HG02943 (cell line): ENCODE data around the gene ROBO1.

Experiments used
- ATAC-seq: cut with Tn5 transposase; IDR thresholded peaks from one replicate; pipeline ENCODE4 v1.9.1; 2021; ENCODE audit warnings: mild to moderate bottlenecking, low read depth, moderate library complexity; ENCODE audit not compliant: unreplicated experiment

The ROBO1 gene

DNA sequence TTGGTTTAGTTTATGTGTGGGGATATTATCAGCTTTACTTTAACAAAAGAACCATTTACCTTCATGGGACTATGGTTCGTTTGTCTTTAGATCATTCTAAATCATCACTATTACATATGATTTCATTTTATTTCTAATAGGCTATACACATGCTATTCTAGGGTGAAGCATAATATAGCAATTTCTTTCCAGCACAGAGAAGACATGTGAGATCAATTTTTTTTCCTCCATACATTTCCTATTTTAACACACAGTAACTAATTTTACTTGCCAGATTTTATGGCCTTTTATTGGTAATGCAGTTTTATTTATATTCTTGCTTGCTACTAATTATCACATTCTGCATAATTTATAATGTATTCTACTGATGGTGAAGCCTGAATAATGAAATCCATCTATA, 287.1 kb downstream of the ROBO1 start:
- no peak for ATAC-seq

DNA sequence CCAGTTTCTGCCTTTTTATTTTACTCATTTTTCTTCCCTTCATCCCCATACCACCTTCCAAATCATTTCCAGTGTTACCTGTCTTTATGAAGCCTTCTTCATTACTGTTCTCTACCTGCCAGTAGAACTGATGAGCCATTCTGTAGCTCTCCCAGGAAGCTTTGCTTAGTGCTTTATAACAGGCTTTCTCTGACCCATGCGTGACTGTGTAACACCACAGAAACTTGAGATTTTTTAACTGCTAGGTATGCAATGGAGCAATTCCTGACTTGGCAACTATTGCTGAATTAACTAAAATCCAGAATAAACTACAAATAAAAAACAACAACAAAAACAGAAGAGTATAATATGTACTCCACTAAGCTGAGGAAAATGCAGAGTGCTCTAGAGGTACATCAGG, 289.2 kb downstream of the ROBO1 start:
- no peak for ATAC-seq

DNA sequence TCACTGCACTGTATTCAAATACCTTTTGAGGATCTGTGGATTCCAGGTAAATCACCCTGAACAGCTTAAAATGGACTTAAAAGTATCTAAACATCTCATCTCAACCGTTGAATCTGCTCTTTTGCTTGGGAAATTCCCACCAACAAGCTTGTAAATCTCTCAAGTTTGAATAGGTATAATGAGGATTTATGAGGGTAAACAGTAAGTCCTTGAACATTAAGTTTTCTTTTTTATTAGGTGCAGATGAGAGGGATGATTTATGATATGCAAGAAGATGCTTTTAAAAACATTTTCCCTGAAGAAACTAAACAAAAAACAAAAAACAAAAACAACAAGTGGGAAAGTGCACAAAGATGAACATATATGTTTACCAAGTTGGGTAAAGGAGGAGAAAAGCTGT, 290.6 kb downstream of the ROBO1 start:
- no peak for ATAC-seq

DNA sequence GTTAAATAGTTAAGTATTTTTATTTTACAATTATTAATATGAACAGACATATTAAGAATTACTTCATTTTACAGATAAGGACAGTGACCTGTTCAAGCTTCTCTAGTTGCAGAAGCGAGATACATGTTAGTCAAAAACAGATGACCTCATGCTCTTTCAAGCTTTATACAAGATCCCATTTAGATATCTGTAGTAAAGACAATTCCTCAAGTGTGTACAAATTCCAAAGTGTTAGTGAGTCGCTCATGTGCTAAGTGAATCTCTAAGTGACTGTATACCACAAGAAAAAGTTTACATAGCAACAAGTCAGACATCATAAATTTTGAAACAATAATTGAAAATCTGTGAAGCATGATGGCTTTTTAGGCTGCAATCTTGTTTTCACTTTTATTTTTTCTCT, 293.8 kb downstream of the ROBO1 start:
- ATAC-seq = no peak

DNA sequence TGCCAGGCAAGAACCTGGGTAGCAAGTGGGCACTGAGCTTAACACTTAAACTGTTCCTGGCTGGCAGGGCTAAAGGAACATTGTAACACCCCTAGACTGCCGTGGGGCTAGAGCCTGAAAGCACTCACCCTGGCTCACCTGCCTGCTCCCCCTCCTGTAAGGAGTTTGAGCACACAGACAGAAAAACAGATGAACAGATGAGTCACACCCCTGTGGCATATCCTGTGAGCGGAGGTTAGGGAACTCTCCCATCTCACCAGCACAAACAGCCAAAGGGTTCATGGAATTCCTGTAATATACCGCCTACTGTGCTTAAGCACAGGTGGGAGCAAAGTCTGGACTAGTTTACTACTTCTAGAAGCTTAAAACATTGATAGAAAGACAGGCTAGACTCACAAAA, 300.1 kb downstream of the ROBO1 start:
- no peak for ATAC-seq

DNA sequence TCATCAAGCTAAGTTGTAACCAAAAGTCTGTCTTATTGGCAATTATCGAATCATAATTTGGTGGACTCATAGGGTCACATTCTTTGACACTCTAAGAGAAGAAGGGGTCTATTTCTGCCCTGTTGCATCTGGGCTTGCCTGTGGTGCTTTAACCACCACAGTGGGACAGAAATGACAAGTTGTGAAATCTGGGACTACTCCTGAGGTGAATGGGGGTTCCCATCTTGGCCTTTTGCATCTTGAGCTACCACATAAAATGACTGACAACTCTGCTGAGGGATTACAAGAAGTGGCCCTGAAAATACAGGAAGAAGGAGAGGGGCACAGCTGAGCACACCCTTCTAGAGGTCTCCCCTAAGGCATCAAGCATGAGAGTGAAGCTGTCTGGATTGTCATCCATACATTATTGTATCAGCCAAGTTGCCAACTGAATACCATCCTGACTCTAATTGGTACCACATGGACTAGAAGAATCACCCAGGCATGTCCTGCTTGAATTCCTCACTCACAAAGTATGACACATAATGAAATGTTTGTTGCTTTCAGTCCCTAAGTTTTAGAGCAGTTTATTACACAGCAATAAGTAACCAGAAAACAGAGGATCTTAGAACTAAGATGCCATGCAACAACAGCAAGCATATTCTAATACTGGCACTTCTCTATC, 306.5 kb downstream of the ROBO1 start:
- no peak for ATAC-seq

DNA sequence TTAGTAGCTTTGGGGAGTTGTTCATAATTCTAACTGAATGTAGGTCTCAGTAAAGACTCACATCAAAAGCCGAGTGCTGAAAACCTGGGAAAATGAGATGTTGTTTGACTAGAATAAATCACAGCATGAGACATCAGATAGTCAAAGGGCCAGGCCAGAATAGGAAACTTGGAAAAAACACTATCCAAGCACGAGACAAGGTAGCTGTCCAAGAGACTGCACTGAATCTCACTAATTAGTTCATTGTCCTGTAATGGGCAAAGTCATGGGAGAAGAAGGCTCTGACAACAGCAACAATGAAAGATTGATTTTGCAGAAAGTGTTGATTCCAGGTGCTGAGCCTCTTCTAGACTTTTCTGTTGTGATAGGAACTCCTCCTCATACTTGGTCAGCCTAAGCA, 314.2 kb downstream of the ROBO1 start:
- no peak for ATAC-seq

DNA sequence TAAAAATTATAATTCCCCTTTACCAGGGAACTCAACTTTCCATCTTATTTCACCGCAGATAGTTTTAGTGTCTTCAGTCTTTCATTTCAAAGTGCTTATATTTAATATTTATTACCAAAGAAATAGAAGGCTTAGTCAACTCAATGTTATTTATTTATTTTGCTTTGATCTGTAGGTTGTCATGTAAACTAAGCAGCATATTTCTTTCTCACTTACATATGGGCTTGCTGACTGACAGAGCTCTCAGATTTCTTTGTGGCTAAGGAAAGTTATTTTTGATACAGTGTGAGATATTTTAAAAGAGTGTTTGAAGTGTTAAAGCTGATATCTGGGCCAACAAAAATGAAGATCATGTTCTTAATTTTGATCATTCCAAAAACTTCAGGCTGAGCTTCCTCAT, 331.4 kb downstream of the ROBO1 start:
- ATAC-seq = no peak

DNA sequence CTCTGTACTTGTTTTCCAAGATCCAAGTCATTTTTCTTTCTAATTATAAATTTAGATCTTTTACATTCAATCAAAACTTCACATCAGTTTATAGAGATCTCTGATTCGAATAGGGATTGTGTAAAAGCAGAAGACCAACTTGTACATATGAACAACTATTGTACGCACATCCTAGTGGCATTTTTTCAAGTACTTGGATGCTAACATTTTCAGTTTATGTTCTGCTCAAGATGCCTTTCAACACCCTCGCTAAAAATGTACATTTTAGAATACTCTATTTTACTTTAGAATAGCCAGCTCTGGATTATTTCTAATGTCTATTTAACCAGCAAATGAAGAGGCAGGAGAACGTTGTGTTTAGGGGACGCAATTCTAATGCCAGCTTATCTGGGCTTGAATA, 340.7 kb downstream of the ROBO1 start:
- ATAC-seq = no peak

DNA sequence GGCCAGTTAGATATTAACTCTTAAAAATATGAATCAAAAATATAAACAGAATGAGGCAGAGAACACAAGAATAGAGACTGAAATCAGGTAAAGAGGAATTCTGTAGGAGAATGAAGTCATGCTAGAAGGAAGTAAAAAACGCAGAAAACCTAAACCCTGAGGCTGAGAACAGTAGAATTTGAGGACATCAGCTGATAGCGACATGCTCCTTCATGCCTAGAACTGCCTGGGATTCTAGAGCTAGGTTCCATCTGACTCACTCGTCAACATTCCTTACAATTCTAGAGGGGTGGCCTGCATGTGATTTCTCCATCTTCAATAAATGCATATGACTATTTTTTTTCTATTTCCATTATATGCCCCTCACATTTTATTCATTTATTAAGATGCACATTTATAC, 343.0 kb downstream of the ROBO1 start:
- ATAC-seq = no peak

DNA sequence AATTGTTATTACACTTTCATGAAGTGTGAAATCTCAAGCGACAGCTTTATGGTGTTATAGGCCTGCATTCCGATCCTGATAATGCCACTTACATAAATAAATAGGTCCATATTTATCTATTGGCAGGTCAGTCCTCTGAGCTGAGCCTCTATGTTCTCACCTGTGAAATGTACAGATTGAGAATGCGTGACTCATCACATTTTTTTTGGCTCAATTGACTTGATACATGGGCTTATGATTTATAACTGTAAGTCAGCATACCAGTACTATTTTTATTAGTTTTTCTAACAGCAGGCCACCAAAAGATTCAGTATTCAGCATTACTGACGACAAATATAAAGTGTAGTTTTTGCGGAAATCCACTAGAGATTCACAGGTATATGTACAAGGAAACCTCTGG, 344.4 kb downstream of the ROBO1 start:
- no peak for ATAC-seq

DNA sequence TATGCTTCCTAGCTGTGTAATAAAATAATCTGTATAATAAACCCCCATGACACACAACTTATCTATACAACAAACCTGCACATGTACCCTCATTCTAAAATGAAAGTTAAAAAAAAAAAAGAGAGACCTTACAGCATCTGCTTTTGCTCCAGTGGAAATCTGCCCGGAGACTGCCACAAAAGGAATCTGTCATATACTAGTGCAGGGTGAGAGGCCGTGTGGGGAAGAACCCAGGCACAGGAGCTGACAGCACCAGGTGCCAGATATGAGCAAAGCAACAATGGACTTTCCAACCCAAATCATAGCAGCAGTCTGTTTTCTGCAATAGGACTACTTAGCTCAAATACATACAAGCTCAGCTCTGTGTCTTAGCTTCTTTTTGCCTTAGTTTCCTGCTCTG, 346.5 kb downstream of the ROBO1 start:
- no peak for ATAC-seq

DNA sequence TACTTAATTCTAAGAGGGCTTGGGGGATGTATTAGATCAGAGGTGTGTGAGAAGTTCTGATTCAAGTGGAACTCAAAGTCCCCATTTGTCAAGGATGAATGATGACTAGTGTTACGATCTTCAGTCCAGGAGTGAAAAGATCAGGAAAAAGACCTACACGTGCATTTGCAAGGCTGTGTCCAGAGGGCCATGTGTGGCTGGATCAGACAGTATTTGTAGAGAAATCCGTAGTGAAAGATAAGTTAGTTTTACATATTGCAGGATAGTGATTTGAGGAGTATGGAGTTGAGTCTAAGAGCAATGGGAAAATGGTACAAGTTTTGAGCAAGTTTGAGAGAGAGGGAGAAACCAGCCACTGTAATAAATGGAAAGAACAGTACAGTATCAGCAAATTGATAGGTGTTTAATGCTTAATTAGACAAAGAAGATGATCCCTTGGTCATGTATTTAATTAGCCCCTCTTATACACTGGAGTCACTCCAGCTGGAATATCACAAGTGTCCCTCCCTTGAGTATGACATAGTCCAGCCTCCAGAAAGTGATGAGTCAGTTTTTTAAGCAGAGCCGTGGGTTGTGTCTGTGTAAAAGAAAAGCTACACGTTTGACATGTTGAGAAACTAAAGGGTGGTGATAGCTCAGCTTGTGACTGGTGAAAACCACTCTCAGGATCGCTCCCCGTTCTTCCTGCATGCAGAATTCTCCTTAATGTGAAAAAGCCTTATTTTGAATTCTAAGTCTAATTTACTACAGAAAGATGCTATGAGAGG, 348.8 kb downstream of the ROBO1 start:
- no peak for ATAC-seq

DNA sequence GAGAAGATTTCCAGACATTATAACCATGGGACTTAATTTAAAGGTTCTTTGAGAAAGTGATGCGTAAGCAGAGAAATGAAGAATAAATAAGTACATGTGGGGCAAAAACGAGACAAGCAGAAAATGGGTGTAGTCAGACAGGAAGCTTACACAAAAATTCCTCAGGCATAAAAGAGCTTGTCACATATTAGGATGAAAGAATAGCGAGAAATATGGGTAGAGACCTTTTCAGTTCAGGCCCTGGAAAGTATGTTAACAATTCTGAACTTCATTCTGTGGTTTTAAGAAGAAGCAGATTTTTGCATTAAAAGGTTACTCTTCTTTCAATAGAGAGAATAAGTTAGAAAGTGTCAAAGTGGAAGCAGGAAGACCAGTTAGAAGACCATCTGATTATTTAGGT, 352.4 kb downstream of the ROBO1 start:
- no peak for ATAC-seq

DNA sequence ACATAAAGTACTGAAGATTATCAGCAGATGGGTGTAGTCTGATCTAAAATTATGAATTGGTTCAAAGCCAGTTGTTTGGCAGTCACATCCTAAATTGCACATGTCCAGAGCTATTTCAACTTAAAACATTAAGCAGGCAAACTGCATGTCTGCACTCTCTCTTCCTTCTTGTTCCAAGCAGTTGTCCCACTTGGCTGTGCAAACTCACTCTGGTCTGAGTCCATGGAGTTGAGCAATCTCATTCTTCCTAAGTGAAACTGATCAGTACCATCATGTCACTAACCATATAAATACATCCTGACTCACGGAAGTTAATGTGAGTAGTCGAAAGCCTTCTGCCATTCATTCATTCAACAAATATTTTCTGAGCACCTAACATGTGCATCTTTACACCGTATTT, 353.0 kb downstream of the ROBO1 start:
- no peak for ATAC-seq

DNA sequence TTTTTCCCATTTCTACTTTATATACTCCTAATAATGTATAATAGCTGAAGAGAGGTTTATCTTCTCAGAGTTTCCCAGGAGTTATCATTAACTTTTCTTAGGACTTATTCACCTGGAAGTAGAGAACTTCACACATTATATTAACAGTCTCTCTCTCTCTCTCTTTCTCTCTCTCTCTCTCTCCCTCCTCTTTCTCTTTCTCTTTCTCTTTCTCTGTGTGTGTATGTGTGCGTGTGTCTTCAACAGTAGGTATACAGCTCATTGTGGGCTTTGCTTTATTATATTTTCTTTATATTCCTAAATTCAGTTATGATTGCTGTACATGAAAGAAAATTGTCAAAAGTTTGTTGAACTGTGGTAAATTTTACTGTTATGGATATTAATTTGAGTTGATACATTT, 353.8 kb downstream of the ROBO1 start:
- no peak for ATAC-seq

DNA sequence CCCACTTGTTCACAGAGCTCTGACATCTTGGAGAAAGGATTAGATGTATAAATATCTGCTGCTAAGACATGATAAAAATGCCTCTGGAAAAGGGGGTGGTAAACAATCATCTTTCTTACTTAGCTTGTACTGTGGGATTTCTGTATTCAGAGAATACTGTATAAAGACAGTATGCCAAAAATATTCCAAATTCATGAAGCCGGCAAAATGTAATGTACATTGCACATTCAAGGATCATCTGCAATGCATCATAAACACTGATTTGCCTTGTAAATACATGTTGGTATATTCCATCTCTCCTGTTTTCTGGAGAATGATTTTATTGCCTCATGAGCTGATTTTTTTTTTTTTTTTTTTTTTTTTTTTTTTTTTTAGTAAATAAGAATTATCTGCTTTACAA, 355.3 kb downstream of the ROBO1 start:
- no peak for ATAC-seq

DNA sequence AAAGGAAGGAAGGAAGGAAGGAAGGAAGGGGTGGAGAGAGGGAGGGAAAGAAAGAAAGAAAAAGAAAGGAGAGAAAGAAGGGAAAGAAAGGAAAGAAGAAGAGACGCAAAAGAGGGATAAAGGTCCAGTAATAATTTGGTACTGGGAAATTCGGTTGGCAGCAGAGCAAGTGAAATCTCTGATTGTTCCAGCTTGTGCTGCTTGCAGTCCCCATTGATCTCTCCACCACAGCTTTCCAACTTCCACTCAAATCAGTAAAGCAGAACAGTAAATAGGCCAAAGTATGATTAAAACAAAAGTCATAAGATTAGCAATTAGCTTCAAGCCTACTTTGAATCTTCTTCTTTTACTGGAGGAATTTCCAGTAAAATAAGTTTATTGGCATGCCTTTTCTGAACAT, 357.2 kb downstream of the ROBO1 start:
- ATAC-seq = no peak

DNA sequence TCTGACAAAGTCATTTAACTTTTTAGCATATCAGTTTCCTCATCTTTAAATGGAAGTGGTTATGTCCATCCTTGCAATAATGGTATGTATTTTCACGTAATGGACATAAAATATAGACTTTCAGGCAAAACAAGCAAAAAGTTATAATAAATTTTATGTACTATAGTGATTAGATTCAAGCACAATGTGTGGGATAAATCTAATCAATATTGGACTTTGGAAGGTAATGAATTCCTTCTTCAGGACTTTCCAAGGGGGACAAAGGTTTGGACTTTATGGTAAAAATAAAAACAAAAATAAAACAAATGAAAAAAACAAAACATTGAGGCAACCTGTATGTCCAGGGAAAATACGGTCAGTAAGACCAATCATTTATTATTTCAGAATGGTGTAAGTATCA, 357.7 kb downstream of the ROBO1 start:
- no peak for ATAC-seq

DNA sequence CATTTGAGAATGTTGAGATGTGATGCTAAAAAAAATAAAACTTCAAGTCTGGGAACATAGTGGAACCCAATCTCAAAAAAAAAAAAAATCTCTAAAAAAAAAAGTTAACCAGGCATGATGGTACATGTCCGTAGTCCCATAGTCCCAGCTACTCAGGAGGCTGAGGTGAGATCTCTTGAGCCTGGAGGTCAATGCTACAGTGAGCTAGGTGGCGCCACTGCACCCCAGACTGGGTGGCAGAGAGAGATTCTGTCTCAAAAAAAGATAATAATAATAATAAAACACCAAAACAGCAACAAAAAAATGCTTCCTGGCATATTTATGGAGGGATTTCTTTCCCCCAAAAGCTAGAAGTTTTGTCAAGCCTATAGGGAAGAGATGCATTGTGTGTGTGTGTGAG, 361.6 kb downstream of the ROBO1 start:
- ATAC-seq = no peak

DNA sequence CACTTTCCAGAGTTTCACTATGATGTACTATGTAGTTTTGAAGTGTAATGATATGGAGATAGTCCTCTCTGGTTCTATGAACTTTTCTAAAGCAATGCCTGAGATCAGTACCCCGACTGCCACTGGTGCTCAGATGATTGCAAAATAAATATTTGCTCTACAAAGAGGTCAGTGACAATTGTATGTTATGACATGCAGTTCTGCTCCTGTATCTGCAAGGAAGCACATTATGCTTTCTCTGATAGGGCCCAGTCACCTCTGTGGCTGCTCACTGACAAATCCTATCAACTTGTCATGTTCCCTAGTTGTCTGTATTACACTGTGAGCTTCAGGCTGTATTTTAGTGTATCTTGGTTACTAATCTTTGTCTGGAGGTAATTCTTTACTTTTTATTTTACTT, 362.6 kb downstream of the ROBO1 start:
- no peak for ATAC-seq

DNA sequence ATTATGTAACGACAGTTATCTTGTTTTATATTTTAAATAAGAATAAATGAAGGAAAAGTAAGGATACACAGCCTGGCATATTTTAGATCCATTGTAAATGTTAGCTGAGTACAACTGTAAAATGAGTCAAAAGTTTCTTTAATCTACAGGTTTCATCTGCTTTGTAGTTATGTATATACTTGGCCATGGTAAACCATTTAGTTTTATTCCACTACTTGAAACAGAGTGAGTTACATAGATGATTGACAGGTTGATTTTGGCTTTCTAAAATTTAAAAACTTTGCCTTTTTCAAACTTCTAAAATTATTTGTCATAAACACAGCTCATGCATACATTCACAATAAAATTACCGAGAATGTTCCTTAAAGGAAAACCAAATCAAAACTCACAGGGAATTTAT, 371.2 kb downstream of the ROBO1 start:
- ATAC-seq = no peak
